GM21786 (cell line): Measurements from ENCODE around the gene PRR20G.
"Not testable (repeated sequence)": the region's sequence is repeated elsewhere in the genome, so short reads cannot be mapped to it uniquely, and the experiment has no call there.

Source experiments
- ATAC-seq: cut with Tn5 transposase; IDR thresholded peaks from one replicate; pipeline ENCODE4 v1.9.1; 2021; ENCODE audit not compliant: unreplicated experiment

PRR20G gene

DNA sequence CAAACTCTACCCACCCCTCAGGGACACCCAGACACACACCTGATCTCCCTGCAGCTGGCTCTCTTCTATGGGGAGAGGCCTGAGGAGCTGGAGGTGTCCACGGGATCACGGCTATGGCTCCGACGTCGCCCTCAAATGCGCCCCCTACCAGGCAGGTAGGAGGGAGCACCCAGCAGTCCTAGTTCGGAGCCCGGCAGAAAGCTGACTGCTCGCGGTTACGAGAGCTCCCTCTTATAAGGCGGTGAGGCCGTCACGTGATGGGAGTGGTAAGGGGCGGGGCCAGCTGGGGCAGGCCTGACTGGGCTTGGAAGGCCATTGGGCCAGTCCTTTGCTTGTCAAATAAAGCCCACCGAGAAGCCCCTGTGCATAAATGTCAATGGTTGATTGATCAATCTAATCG is at the start of gene PRR20G:
PRR20G (minus strand) TSS at position 207 of the 400 bp plus-strand sequence. CDS start 681 bp downstream, outside the sequence.
- no peak for ATAC-seq

DNA sequence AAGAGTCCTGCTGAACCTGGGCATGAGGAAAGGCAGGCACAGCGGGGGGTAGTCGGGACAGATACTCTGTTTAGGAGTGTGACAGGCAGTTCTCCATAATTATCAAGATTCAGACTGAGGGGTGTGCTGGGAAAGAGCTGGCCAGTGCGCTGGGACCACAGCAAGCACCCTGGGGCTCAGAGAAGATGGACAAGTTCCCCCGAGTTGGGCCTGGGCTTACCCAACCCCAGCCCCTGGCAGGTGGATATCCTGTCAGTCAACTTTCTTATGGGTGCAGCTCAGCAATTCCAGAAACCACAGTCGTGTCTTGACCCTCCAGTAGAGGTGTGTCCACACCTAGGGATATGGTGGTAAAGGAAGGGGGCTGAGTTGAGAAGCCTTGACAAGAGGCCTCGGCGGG is 49.2 kb upstream of the PRR20G start:
- no peak for ATAC-seq

DNA sequence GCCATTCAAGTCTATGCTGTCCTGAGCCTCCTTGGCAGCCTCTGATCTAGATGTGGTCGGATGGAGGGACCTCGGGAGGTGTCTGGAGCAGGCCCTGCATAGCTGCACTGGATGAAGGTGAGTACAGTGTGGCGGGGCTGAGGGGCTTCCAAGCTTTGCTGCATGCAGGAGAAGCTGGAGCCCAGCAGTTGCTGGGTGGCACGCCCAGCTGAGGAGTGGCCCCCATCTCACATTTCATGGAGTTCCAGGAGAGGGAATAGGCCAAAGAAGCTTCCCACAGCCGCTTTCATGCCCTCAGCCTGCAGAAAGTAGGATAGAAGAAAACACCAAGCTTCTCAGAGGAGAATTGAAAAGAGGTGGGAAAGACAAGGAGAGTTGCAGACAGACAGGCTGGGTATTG is 48.3 kb upstream of the PRR20G start:
- no peak for ATAC-seq

DNA sequence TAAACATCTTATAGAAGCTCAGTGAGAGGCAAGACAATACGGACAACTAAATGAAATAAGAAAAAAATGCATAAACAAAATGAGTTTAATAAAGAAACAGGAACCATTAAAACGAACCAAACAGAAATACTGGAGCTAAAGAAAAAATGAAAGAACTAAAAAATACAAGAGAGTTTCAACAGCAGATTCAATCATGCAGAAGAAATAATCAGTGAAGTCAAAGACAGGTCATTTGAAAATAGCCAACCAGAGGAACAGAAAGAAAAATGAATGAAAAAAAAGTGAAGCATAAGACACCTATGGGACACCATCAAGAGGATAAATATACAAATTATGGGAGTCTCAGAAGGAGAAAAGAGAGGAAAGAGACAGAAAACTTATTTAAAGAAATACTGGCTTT is 42.5 kb upstream of the PRR20G start:
- ATAC-seq = no peak

DNA sequence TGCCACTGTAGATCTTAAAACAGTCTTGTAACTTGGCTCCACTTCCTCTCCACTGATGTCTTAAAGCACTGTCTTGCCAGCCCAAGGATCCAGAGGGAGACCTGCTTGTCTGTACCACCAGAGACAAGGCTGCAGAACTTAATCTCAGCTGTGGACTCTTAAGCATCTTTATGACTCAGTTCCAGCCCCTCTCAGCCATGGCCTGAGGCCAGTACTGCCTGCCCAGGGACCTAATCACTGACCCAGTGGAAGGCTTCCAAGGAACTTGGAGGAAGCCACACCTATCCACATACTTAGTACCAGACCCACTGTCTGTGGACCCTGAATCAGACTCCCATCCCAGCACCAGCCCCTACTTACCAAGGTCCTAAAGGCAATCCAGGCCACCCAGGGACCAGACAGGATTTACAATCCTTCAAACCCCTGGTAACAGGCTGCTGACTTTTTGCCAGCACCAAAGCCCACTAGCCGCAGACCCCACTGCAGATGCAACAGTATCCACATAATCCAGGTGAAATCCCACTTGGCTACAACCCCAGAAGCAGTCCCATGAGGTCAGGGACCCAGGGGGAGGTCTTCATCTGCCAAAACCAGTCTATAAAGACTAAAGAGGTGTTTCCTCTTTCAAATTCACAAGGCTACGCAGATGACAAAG is 41.9 kb upstream of the PRR20G start:
- no peak for ATAC-seq

DNA sequence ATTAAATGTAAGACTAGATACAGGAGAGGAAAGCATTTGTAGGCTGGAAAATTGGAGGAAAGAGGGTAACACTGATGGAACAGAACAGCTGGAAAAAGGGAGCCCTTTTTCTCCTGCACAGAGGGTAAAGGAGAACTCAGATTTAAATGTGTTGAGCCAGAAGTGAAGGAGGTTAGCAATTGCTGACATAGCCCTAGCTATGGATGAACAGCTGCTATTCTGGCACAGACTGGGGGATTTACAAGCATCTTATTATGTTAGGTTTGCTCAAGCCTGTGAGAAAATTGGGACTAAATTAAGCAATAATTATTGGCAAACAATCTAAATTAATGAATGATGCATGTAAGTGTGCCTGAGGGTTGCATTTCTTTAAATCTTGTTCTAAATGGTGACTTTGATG is 40.6 kb upstream of the PRR20G start:
- no peak for ATAC-seq

DNA sequence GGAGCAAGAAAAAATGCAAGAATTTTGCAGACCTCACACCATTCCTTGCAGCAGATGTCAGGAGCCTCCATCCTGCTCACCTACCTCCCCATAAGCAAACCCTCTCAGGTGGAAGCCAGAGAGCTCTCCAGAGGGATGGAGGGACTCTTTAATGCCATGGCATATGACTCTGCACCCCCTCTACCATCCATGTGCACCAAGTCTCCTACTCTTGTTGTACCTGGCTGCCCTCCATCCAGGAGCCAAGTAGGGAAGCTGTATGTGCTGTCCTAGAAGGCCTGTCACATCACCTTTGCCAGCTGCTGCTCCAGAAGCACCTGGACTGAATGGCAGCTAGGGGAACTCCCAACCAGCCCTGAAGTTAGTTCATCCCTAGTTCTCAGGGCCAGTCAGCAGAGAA is 38.5 kb upstream of the PRR20G start:
- no peak for ATAC-seq

DNA sequence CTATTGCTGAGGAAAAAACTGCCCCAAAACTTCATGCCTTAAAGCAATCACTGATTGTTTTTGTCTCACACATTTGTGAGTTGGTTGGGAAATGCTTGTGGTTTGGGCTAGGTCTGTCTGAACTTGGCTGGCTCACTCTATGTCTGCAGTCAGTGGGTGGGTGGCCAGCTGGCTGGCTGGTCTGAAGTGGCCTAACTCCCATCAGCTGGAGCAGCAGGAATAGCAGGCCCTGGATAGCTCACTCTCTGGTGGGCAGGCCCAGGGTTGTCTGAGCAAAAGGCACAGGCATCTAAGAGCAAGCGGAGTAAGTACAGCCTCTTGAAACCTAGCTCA is 37.7 kb upstream of the PRR20G start:
- ATAC-seq = no peak

DNA sequence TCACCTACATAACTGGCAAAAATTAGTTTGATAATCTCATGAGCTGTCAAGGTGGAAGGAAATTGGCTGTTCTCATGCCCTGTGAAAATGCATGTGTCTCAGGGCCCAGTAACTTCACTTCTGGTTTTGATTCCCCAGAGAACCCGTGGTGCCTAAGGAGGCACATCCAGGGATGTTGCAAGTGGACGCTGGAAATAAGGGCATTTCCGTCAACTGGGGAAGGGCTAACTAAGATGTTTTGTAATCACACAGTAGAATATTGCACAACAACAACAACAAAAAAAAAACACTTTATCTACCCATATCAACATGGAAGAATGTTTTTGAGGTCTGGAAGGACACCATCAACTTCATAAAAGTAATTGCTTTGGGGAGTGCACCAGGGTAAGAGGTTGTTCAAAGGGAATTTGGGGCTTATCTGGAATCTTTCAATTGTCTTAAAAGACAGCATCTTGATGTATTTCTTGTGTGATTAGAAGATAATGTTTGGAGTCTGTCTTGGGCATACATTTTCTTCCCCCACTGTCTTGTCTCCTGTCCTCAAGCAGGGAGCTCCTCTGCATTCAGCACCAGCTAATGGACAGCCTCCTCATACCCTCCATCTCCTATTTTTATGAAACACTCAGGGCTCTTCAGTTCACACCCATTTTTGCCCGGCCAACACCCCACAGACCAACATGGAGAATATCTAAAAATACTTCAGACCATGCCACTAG is 37.2 kb upstream of the PRR20G start:
- ATAC-seq = no peak

DNA sequence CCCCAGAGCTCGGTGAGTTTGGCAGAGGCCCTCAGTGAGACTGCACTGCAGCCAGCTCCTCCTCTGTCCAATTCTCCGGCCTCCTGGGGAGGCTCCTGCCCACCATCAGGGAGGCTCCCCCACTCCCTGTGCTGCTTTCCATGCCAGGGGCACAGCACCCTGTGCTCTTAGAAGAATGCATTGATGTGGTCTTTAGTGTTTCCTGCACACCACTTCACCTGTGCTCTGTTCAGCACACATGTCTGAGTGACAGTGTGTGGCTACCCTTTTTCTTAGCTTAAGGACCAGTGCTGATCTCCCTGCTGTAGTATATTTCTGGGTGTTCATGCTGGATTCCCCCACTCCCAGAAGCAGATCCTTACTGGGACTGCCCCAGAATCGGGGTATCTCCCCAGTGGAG is 36.2 kb upstream of the PRR20G start:
- ATAC-seq = no peak

DNA sequence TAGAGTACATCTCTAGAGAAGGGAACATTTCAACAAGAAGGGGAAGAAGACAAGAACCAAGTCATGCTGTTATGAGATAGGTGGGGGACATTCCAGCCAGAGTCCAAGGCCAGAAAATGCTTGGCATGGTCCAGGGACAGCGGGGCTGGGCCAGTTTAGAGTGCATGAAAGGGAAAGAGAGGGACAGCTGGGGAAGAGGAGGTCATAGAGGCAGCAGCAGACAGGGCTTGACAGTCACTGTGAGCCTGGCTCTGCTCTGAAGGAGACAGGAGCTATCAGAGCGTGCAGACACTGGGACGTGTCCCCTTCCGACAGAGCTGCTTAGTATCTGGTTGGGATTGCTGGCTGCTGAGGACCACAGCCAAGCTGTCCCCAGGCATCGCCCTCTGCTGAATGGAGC is 35.7 kb upstream of the PRR20G start:
- no peak for ATAC-seq

DNA sequence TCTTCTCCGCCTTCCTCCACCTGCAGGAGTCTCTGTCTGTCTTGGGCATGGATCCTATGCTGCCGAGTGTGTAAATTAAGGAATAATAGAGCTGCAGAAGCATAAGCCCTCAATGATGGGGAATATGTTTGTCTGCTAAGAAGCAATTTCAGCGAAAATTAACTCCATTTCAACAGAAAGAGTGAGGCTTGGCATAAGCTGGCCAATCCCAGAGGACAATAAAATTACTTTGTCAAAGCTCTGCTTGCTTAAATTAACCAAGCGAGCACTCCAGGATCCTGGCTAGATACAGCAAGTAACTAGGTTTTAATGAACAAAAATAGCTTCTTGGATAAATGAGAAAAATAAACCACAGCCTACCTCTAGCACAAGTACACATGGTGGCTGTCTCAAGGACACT is 33.5 kb upstream of the PRR20G start:
- no peak for ATAC-seq

DNA sequence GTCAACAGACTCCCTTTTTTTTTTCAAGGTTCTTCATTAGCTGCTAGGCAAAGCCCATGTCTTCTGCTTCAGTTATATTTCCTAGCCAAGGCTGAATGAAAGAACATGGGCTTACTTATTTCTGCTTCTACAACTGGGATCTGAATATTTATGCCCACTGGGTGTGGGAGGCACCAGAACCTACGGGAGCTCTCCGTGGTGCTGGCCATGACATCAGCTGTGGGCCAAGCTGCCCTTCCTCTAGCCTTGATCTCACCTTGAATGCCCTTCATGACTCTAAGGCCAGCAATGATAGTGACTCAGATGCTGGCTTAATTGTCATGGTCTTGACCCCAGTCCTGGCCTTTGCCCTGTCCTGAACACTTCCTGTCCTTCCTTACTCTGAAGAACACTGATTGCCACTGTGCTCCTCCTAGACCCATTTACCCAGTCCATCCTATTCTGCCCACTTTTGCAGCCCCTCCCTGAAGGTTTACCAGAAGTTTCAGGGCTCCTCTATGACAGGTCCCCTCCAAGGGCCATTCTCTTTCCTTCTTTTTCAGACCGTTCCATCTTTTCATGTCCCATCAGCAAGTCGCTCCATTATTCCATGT is 32.8 kb upstream of the PRR20G start:
- ATAC-seq = no peak

DNA sequence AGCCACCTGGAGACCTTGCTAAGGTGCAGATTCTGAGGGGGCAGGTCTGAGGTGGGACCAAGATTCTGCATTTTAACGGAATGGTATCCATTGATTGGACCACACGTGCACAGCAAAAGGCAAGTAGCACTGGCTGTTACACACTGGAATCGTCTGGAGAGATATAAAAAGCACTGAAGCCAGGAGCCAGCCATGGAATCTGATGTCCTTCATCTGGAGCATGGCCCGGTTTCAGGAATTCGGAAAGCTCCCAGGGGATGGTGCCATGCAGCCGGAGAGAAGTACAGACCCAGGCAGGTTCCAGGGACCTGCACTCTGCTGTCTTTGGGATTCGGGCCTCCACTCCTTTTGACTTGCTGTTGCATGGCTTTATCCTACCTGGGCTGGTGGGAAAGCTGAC is 28.8 kb upstream of the PRR20G start:
- ATAC-seq = no peak

DNA sequence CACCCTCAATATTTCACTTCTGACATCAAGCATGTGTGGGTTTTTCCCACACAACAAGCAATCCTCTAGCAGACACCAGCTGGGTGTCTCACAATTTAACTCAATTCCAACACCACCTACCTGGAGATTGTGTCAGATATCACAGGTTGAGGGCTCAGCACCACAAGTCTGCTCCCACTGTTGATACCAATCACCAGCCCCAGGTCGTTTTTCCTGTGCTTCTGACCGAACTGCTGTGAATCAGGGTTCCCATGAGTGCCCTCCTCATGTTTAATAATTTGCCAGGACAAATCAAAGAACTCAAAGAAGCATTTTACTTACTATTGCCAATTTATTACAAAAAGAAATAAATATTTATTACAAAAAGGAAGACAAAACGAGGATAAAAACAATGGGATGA is 25.0 kb upstream of the PRR20G start:
- ATAC-seq = no peak

DNA sequence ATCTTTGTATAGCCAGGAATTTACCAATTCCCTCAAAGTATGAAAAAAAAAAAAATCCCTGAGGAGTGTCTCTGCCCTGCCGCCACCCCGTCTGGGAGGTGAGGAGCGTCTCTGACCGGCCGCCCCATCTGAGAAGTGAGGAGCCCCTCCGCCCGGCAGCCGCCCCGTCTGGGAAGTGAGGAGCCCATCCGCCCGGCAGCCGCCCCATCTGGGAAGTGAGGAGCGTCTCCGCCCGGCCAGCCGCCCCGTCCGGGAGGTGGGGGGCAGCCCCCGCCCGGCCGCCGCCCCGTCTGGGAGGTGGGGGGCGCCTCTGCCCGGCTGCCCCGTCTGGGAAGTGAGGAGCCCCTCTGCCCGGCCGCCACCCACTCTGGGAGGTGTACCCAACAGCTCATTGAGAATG is 21.0 kb upstream of the PRR20G start:
- ATAC-seq = not testable (repeated sequence)

DNA sequence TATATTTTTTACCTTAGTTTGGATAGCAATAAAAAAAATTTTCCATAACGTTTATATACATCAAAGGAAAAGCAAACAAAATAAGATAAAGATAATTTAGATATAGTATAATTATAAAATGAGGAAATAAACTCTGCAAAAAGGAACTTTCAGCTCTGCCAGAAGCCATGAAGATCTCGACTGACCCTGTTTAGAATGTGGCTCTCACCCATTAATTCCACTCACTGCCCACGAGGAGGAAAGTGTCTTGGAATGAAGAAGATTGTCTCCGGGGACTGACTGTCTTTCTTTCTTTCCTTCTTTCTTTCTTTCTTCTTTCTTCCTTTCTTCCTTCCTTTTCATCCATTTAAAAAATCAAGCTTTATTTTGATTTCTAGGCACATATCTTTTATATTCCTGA is 20.1 kb upstream of the PRR20G start:
- no peak for ATAC-seq

DNA sequence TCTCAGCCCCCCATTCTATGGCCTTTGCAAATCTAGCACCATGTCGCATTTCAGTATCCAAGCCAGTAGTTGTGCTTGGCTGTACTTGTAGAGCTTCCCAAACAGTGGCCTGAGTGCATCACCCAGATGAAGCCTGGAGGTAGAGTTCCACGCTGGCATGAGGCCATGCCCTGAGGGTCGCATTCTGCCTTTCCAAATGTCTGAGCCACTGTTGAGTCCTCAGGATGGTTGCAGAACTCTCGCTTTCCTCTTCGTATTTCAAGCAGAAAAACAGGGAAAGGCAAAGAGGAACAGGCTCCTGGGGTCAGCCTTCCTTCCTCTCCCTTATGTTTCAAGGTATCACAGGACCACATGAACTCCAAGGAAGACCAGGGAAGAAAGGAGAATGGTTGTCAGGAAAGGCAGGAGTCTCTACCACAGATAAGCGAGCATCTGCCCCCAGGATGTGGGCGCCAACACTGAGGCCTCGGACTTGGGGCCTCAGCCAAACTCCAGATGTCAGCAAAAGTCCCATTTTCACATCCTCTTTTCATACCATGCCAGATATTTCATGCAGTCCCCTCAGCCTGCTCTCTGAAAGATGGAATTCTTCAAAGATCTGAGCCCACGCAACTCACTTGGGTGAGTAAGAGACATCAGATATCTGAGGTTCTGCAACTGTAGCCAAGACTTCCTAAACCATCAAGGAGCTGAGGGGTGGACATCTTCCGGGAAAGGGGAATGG is 19.4 kb upstream of the PRR20G start:
- ATAC-seq = no peak

DNA sequence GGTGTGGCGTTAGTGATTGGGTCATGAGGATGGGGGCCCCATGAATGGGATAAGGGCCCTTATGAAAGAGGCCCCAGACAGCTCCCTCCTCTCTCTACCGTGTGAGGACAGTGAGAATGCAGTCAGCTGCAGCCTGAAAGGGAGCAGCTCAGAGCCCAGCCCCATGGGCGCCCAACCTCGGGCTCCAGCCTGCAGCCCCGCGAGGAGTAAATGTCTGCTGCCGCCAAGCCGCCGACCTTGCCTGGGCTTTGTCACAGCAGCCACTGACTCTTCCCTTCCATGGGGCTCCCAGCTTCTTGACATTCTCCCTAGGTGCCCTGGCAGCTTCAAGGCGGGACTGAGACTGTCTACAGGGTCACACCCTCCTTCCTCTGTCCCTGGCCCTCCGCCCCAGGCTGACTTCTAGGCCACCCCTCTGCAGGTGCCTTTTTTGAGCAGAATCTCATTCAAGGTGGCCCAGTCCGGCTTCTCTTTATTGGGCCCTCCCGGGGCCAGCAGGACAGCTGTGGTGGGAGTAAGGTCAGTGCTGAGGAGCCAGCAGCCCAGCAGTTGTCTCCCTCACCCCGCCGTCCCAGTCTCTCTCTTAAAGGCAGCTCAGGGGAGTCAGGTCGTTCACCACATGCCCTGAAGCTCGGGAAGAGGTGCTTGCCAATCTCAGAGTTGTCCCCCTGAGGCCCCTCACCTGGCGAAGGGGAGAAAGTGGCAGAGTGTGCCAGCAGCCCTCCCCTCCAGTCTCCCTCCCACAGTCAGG is 18.7 kb upstream of the PRR20G start:
- no peak for ATAC-seq

DNA sequence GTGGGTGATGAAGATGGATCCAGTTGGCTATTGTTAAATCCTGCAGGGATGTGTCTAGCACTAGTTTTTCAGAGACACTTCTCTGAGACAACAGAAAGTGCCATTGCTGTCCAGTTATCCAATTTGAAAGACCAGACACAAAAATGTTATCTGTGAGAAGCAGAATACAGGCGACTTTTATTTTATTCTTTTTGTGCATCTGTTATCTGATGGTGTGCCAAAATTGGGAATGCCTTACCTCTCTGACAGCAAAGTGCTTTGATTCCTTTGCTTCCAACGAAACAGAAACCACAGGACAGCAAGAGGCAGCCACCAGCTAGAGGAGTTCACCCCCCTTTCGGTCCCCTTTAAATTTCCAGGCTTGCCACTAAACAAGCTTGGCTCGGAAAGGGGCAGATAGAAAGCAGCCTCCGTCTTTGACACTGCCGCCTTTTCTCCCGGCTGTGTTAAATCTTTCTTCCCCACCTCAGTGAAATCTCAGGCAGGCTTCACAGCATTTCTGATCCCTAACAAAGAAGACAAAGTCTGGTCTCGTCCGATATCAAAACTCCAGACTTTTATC is 17.7 kb upstream of the PRR20G start:
- no peak for ATAC-seq
